Measurements from ENCODE around the gene DPP4. TPM values are rescaled to one million over a fixed set of nuclear protein-coding genes. Genes with fewer than 3 reads are reported as not detected.

Gene DPP4
- total and polyA plus RNA-seq, 2 experiments from 2014 or later: 1.5 to 2.8 TPM

GRCh38 chr2:162115076-162115475, 41.1 kb upstream of the DPP4 start (continued):
- no peak for TF ChIP-seq ZNF462 (CRISPR knock-in tag; IDR thresholded peaks at IDR 0.05)
- TF ChIP-seq REST (IDR thresholded peaks at IDR 0.05; ENCODE audit: unreplicated experiment): no peak
- TF ChIP-seq POLR2AphosphoS5 (IDR thresholded peaks at IDR 0.05; ENCODE audit: low read depth): no peak
- TF ChIP-seq NANOG (IDR thresholded peaks at IDR 0.05; ENCODE audit: borderline replicate concordance): no peak
- no peak for TF ChIP-seq CTCF (conservative IDR thresholded peaks at IDR 0.05; ENCODE audit: low read depth in 2 of 2)
- TF ChIP-seq ZNF114 (CRISPR knock-in tag; IDR thresholded peaks at IDR 0.05): no peak
- TF ChIP-seq EZH2 (IDR thresholded peaks at IDR 0.05; ENCODE audit: low read depth, unreplicated experiment): no peak
- TF ChIP-seq ZNF331 (CRISPR knock-in tag; IDR thresholded peaks at IDR 0.05; ENCODE audit: low read depth): no peak
- TF ChIP-seq STAT1 (IDR thresholded peaks at IDR 0.05; ENCODE audit: unreplicated experiment): no peak

All from GM23338 (cell line).